HG02885 (cell line): ENCODE measurements around the gene GBF1.
A peak's percentile ranks its signal among the peaks of the same experiment; 100 is the strongest.

Experiments
- ATAC-seq: cut with Tn5 transposase; IDR thresholded peaks from one replicate; pipeline ENCODE4 v1.9.1; 2021; ENCODE audit warnings: mild to moderate bottlenecking; ENCODE audit not compliant: unreplicated experiment, poor library complexity

Gene GBF1

GRCh38 chr10:102389894-102390293 is 144.6 kb downstream of the GBF1 start:
- ATAC-seq: no peak

- ATAC-seq: no peak
Measured at GRCh38 chr10:102392306-102392705, 147.0 kb downstream of the GBF1 start.

GRCh38 chr10:102393411-102394078 is 148.2 kb downstream of the GBF1 start:
- ATAC-seq: no peak

GRCh38 chr10:102394079-102394800 is 148.9 kb downstream of the GBF1 start:
- ATAC-seq: peak; percentile 87

- ATAC-seq: no peak
Measured at GRCh38 chr10:102394801-102395399, 149.6 kb downstream of the GBF1 start.

GRCh38 chr10:102395400-102396316 is 150.3 kb downstream of the GBF1 start, which contains the start of gene NFKB2:
NFKB2 (plus strand) TSS chr10:102395705; CDS start chr10:102395960, 255 bp downstream.
- peak; percentile 34 for ATAC-seq

GRCh38 chr10:102396317-102396650 is 151.0 kb downstream of the GBF1 start:
- no peak for ATAC-seq

GRCh38 chr10:102396730-102397151 is 151.4 kb downstream of the GBF1 start:
- no peak for ATAC-seq

GRCh38 chr10:102397222-102398171 is 152.2 kb downstream of the GBF1 start:
- no peak for ATAC-seq

- no peak for ATAC-seq
Measured at GRCh38 chr10:102398172-102399020, 153.1 kb downstream of the GBF1 start.

GRCh38 chr10:102399217-102400021 is 154.1 kb downstream of the GBF1 start:
- peak; percentile 55 for ATAC-seq

GRCh38 chr10:102400076-102400475 is 154.7 kb downstream of the GBF1 start:
- no peak for ATAC-seq

- ATAC-seq: no peak
Measured at GRCh38 chr10:102400598-102401341, 155.4 kb downstream of the GBF1 start.

- no peak for ATAC-seq
Measured at GRCh38 chr10:102401342-102401654, 156.0 kb downstream of the GBF1 start.

- no peak for ATAC-seq
Measured at GRCh38 chr10:102401735-102402511, 156.6 kb downstream of the GBF1 start.

GRCh38 chr10:102402512-102402896 is 157.2 kb downstream of the GBF1 start:
- no peak for ATAC-seq
